ENCODE measurements around the gene HMGCLL1.

GRCh38 chr6:55450005-55450404 lies 129.0 kb downstream of the HMGCLL1 start:
- TF ChIP-seq CTCF (IDR thresholded peaks at IDR 0.05) (no peak), POLR2A (IDR thresholded peaks at IDR 0.05) (no peak)
